DMS 273 (cell line): Measurements from ENCODE around the gene EGFL6.

Source experiments
- DNase-seq: peaks from one replicate; lab custom pipeline; 2025; ENCODE audit not compliant: unreplicated experiment; lab: John Stamatoyannopoulos, UW

EGFL6 gene

GRCh38 chrX:13569479-13570260, at the start of gene EGFL6:
Gene EGFL6, plus strand, starts transcription at chrX:13569601. Its CDS starts 261 bp downstream, at chrX:13569862.
- DNase-seq: peak; percentile 30

- DNase-seq: no peak
These were observed 49.0 kb upstream of the EGFL6 start for GRCh38 chrX:13520351-13520750.

GRCh38 chrX:13520936-13521335, 48.5 kb upstream of the EGFL6 start:
- DNase-seq: no peak

- DNase-seq: no peak
These were observed 46.6 kb upstream of the EGFL6 start for GRCh38 chrX:13522811-13523210.

- no peak for DNase-seq
These were observed 35.7 kb upstream of the EGFL6 start for GRCh38 chrX:13533726-13534125.

- no peak for DNase-seq
These were observed 33.8 kb upstream of the EGFL6 start for GRCh38 chrX:13535376-13536165.

- no peak for DNase-seq
These were observed 32.9 kb upstream of the EGFL6 start for GRCh38 chrX:13536551-13536950.

GRCh38 chrX:13538414-13538813, 31.0 kb upstream of the EGFL6 start:
- no peak for DNase-seq

- no peak for DNase-seq
These were observed 28.8 kb upstream of the EGFL6 start for GRCh38 chrX:13540602-13541001.

GRCh38 chrX:13545726-13546125, 23.7 kb upstream of the EGFL6 start:
- DNase-seq: peak; percentile 21

GRCh38 chrX:13547671-13548070, 21.7 kb upstream of the EGFL6 start:
- DNase-seq: no peak

GRCh38 chrX:13550346-13550745, 19.1 kb upstream of the EGFL6 start:
- DNase-seq: no peak

GRCh38 chrX:13551610-13552009, 17.8 kb upstream of the EGFL6 start:
- DNase-seq: no peak

- DNase-seq: no peak
These were observed 16.5 kb upstream of the EGFL6 start for GRCh38 chrX:13552892-13553291.

- no peak for DNase-seq
These were observed 3.9 kb upstream of the EGFL6 start for GRCh38 chrX:13565511-13565910.

- no peak for DNase-seq
These were observed 832 bp downstream of the EGFL6 start for GRCh38 chrX:13570261-13570605.

GRCh38 chrX:13571136-13571535, 1.7 kb downstream of the EGFL6 start:
- DNase-seq: no peak

GRCh38 chrX:13574600-13574999, 5.2 kb downstream of the EGFL6 start:
- DNase-seq: no peak

GRCh38 chrX:13579661-13580060, 10.3 kb downstream of the EGFL6 start:
- no peak for DNase-seq

GRCh38 chrX:13581554-13581953, 12.2 kb downstream of the EGFL6 start:
- DNase-seq: no peak

- DNase-seq: no peak
These were observed 18.5 kb downstream of the EGFL6 start for GRCh38 chrX:13587786-13588477.

- no peak for DNase-seq
These were observed 20.8 kb downstream of the EGFL6 start for GRCh38 chrX:13590207-13590606.
